ENCODE data around the gene OVCA2. TPM values are rescaled to one million over a fixed set of nuclear protein-coding genes. Genes with fewer than 3 reads are reported as not detected.

OVCA2 gene
- total RNA-seq, 1 experiment from 2014 or later = 24.6 TPM

DNA sequence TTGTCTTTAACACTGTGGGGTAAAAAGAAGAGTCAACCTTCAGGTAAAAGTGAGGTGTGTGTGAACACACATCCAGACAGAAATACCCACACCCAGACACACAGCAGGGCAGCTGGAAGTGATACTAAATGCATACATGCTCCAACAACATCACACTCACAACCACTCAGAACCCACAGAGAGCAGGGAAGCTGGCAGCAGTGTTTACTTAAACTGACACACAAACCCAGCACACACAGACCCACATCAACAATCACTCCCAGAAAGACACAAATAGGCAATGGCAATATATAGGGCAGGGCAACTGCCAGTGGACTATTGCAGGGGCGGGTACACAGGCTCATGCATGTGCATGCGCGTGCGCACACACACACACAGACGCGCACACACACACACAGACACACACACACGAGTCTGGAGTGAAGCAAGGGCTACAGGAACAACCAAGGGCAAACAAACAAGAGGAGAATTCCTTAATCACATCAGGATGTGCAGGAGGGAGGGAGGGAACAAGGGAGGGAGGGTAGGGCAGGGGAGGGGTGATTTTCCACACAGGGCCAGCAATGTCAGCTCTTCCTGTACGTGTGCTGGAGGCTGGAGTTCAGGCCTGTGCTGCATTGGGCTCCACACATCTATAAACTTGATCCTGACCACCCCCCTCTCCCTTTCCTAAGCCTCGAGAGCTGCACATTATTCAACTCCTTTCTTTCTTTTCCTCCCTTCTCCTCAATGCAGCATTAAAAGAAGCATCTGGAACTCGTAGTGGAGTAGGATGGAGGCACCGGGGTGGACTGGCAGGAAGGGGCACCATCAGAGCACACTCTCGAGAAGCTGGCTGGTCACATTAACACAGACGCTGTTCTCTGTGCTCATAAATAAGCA lies 43.2 kb downstream of the OVCA2 start:
- no peak overlapping the region for H3K27ac ChIP-seq (ENCODE audit: insufficient read length, low read depth, low read length)

More for the DNA sequence above, 43.2 kb downstream of the OVCA2 start:
- no peak overlapping the region for H3K14ac ChIP-seq (ENCODE audit: insufficient read depth, low read length)
- Mint-ChIP-seq H3K27ac (peak overlapping the region in 2 of 3 experiments; percentile 5; a peak in 1 of 7 replicates), H3K4me1 (peaks cover 10 to 11% of the 10 kb centered on the region in 2 experiments), H3K9me3 (no peaks in the 10 kb centered on the region), H3K36me3 (ENCODE audit: insufficient read depth in 1 of 3, low read depth in 3 of 3) (peaks cover 0 to 26% (median 10%) of the 10 kb centered on the region in 3 experiments; a peak in 4 of 7 replicates), H3K4me3 (no peak overlapping the region), H3K27me3 (ENCODE audit: low read depth) (no peaks in the 10 kb centered on the region; the same call in 1 of the 2 replicates)
- no peak overlapping the region for H2BK20ac ChIP-seq (ENCODE audit: low read depth, low read length, poor library complexity, severe bottlenecking)
- H3K9me3 ChIP-seq (ENCODE audit: control insufficient read depth, low read depth, low read length) = no peaks in the 10 kb centered on the region
- H4K91ac ChIP-seq (ENCODE audit: insufficient read length, low read depth, low read length) = no peak overlapping the region
- no peak overlapping the region for H3K23ac ChIP-seq (ENCODE audit: insufficient read length, low read depth, low read length)
- no peaks in the 10 kb centered on the region for H4K20me1 ChIP-seq (ENCODE audit: control insufficient read depth, insufficient read depth, insufficient read length)
- no peak overlapping the region for H2AFZ ChIP-seq (ENCODE audit: low read length)
- H3K4me1 ChIP-seq (ENCODE audit: insufficient read depth, low read length) = no peaks in the 10 kb centered on the region
- no peaks in the 10 kb centered on the region for H3K79me2 ChIP-seq (ENCODE audit: insufficient read depth, low read length)
- H4K5ac ChIP-seq (ENCODE audit: insufficient read length, low read depth, low read length) = no peak overlapping the region
- no peak overlapping the region for H4K8ac ChIP-seq (replicated peaks; ENCODE audit: insufficient read length, low read depth, low read length)
- no peak overlapping the region for H3K9ac ChIP-seq (ENCODE audit: extremely low read depth, insufficient read length, low read length)
- H2BK120ac ChIP-seq (ENCODE audit: low read depth, low read length, poor library complexity, severe bottlenecking) = no peak overlapping the region
- H3K79me1 ChIP-seq (ENCODE audit: insufficient read depth, low read depth, low read length, poor library complexity, severe bottlenecking) = no peaks in the 10 kb centered on the region
- no CpG with 5 or more reads among the region's 13 CpGs for WGBS (ENCODE audit: extremely low coverage, insufficient read length, low lambda C conversion rate)
- no peak overlapping the region for H3K4me2 ChIP-seq (ENCODE audit: insufficient read depth, insufficient read length, low read length)
- H3K4ac ChIP-seq (ENCODE audit: low read depth, low read length) = no peak overlapping the region
- TF ChIP-seq, protein P1, sequence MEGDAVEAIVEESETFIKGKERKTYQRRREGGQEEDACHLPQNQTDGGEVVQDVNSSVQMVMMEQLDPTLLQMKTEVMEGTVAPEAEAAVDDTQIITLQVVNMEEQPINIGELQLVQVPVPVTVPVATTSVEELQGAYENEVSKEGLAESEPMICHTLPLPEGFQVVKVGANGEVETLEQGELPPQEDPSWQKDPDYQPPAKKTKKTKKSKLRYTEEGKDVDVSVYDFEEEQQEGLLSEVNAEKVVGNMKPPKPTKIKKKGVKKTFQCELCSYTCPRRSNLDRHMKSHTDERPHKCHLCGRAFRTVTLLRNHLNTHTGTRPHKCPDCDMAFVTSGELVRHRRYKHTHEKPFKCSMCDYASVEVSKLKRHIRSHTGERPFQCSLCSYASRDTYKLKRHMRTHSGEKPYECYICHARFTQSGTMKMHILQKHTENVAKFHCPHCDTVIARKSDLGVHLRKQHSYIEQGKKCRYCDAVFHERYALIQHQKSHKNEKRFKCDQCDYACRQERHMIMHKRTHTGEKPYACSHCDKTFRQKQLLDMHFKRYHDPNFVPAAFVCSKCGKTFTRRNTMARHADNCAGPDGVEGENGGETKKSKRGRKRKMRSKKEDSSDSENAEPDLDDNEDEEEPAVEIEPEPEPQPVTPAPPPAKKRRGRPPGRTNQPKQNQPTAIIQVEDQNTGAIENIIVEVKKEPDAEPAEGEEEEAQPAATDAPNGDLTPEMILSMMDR (conservative IDR thresholded peaks at IDR 0.05) = no peak
- no peaks in the 10 kb centered on the region for H3K27me3 ChIP-seq (ENCODE audit: insufficient read depth, low read length)
- no peak overlapping the region for H2BK15ac ChIP-seq (ENCODE audit: low read depth, low read length)
- DNase-seq = peak; percentile 23
- no peak overlapping the region for H3T11ph ChIP-seq (ENCODE audit: low read length)
- no peak overlapping the region for H2BK12ac ChIP-seq (ENCODE audit: insufficient read length, low read depth, low read length)
- H3K56ac ChIP-seq (ENCODE audit: insufficient read length, low read depth, low read length) = no peak overlapping the region
- H3K18ac ChIP-seq (ENCODE audit: insufficient read length, low read depth, low read length) = no peak overlapping the region
- no peak overlapping the region for H2AK5ac ChIP-seq (ENCODE audit: insufficient read length, low read length)
- H2BK5ac ChIP-seq (ENCODE audit: insufficient read length, low read length) = no peak overlapping the region
- no peaks in the 10 kb centered on the region for H3K23me2 ChIP-seq (ENCODE audit: insufficient read length, low read depth, low read length, poor library complexity, severe bottlenecking)

Measured in H9 (cell line).